ENCODE measurements around the gene SCN1B. TPM values are rescaled to one million over a fixed set of nuclear protein-coding genes. Genes with fewer than 3 reads are reported as not detected.

Gene SCN1B
- total RNA-seq, 4 donors from 2014 or later: 8.3 to 15.7 (median 12.8) TPM

- Histone ChIP-seq H3K9me3 (no peaks in the 10 kb centered on the region), H3K4me3 (no peak overlapping the region), H3K27ac (replicated peaks in 1 of 4) (no peak overlapping the region), H3K27me3 (peaks cover 0 to 35% (median 0%) of the 10 kb centered on the region in 4 donors), H3K36me3 (no peaks in the 10 kb centered on the region), H3K4me1 (peaks cover 0 to 3% (median 0%) of the 10 kb centered on the region in 4 donors)
- TF ChIP-seq EP300 (IDR thresholded peaks at IDR 0.05) (no peak), POLR2A (IDR thresholded peaks at IDR 0.05; ENCODE audit: low read depth) (no peak), POLR2AphosphoS5 (IDR thresholded peaks at IDR 0.05) (no peak), CTCF (IDR thresholded peaks at IDR 0.05) (no peak)
- intact Hi-C loops (cut with DNase I): no loop called here
- 73% methylated on average over 6 of the region's 6 CpGs for WGBS
- no peak for DNase-seq (ENCODE audit: extremely low spot score)
These were observed 26.3 kb downstream of the SCN1B start for GRCh38 chr19:35056513-35057063.

- WGBS: 81% methylated on average over 2 of the region's 2 CpGs
- H3K27me3 ChIP-seq: peaks cover 0 to 35% (median 0%) of the 10 kb centered on the region in 4 donors
- H3K9me3 ChIP-seq: no peaks in the 10 kb centered on the region
- H3K36me3 ChIP-seq: no peaks in the 10 kb centered on the region
- H3K4me1 ChIP-seq: peaks cover 0 to under 1% (median 0%) of the 10 kb centered on the region in 4 donors
- H3K4me3 ChIP-seq: no peak overlapping the region
- no peak for TF ChIP-seq CTCF (IDR thresholded peaks at IDR 0.05)
- no peak for TF ChIP-seq POLR2AphosphoS5 (IDR thresholded peaks at IDR 0.05)
- TF ChIP-seq EP300 (IDR thresholded peaks at IDR 0.05): no peak
- TF ChIP-seq POLR2A (IDR thresholded peaks at IDR 0.05; ENCODE audit: low read depth): no peak
- H3K27ac ChIP-seq (replicated peaks in 1 of 4): no peak overlapping the region
- intact Hi-C loops (cut with DNase I): no loop called here
- no peak for DNase-seq (ENCODE audit: extremely low spot score)
These were observed 28.1 kb downstream of the SCN1B start for GRCh38 chr19:35058370-35058769.

- whole genome bisulfite sequencing: 81% methylated on average over 10 of the region's 26 CpGs
- intact Hi-C loops (cut with DNase I): no loop called here
- Histone ChIP-seq H3K36me3 (no peaks in the 10 kb centered on the region), H3K27ac (replicated peaks in 1 of 4) (no peak overlapping the region), H3K9me3 (no peaks in the 10 kb centered on the region), H3K4me3 (no peak overlapping the region), H3K4me1 (no peaks in the 10 kb centered on the region), H3K27me3 (peaks cover 0 to 35% (median 0%) of the 10 kb centered on the region in 4 donors)
- DNase-seq (ENCODE audit: extremely low spot score): no peak
- TF ChIP-seq POLR2AphosphoS5 (IDR thresholded peaks at IDR 0.05): no peak
- TF ChIP-seq EP300 (IDR thresholded peaks at IDR 0.05): no peak
- no peak for TF ChIP-seq CTCF (IDR thresholded peaks at IDR 0.05)
- TF ChIP-seq POLR2A (IDR thresholded peaks at IDR 0.05; ENCODE audit: low read depth): no peak
These were observed 28.9 kb downstream of the SCN1B start for GRCh38 chr19:35059006-35059798.

- no peaks in the 10 kb centered on the region for H3K36me3 ChIP-seq
- intact Hi-C loops (cut with DNase I): no loop called here
These were observed 29.5 kb downstream of the SCN1B start for GRCh38 chr19:35059799-35060091.

More at GRCh38 chr19:35059799-35060091, 29.5 kb downstream of the SCN1B start:
- no peaks in the 10 kb centered on the region for H3K9me3 ChIP-seq
- H3K4me3 ChIP-seq: no peak overlapping the region
- TF ChIP-seq POLR2A (IDR thresholded peaks at IDR 0.05; ENCODE audit: low read depth) (no peak), POLR2AphosphoS5 (IDR thresholded peaks at IDR 0.05) (no peak), EP300 (IDR thresholded peaks at IDR 0.05) (no peak), CTCF (IDR thresholded peaks at IDR 0.05) (no peak)
- DNase-seq (ENCODE audit: extremely low spot score): no peak
- H3K27me3 ChIP-seq: peaks cover 0 to 32% (median 0%) of the 10 kb centered on the region in 4 donors
- 86% methylated on average over 11 of the region's 15 CpGs for WGBS
- H3K4me1 ChIP-seq: no peaks in the 10 kb centered on the region
- H3K27ac ChIP-seq (replicated peaks in 1 of 4): no peak overlapping the region
